GM19193 (cell line): ENCODE data around the gene RYR1.

Source experiments
- POLR2A ChIP-seq: IDR thresholded peaks from 4 replicates; pipeline ENCODE4 v1.6.1; 2011; ENCODE audit not compliant: insufficient read depth, insufficient read length; ENCODE audit errors: extremely low read depth

Gene RYR1

GRCh38 chr19:38441657-38442348 lies 8.3 kb downstream of the RYR1 start:
- TF ChIP-seq POLR2A: no peak

- TF ChIP-seq POLR2A: no peak
Observed at GRCh38 chr19:38442736-38443135, 9.2 kb downstream of the RYR1 start.

GRCh38 chr19:38443458-38443999 lies 10.0 kb downstream of the RYR1 start:
- no peak for TF ChIP-seq POLR2A

- no peak for TF ChIP-seq POLR2A
Observed at GRCh38 chr19:38444026-38444425, 10.5 kb downstream of the RYR1 start.

GRCh38 chr19:38445362-38445761 lies 11.9 kb downstream of the RYR1 start:
- no peak for TF ChIP-seq POLR2A

- TF ChIP-seq POLR2A: no peak
Observed at GRCh38 chr19:38448225-38448624, 14.7 kb downstream of the RYR1 start.

GRCh38 chr19:38449518-38449917 lies 16.0 kb downstream of the RYR1 start:
- TF ChIP-seq POLR2A: no peak

GRCh38 chr19:38451036-38451435 lies 17.5 kb downstream of the RYR1 start:
- TF ChIP-seq POLR2A: no peak

- no peak for TF ChIP-seq POLR2A
Observed at GRCh38 chr19:38451629-38452028, 18.1 kb downstream of the RYR1 start.

GRCh38 chr19:38452430-38453366 lies 19.2 kb downstream of the RYR1 start:
- no peak for TF ChIP-seq POLR2A

GRCh38 chr19:38453596-38453995 lies 20.1 kb downstream of the RYR1 start:
- TF ChIP-seq POLR2A: no peak

GRCh38 chr19:38455031-38455430 lies 21.5 kb downstream of the RYR1 start:
- no peak for TF ChIP-seq POLR2A

GRCh38 chr19:38457202-38457601 lies 23.7 kb downstream of the RYR1 start:
- no peak for TF ChIP-seq POLR2A

GRCh38 chr19:38457690-38458405 lies 24.4 kb downstream of the RYR1 start:
- no peak for TF ChIP-seq POLR2A

- TF ChIP-seq POLR2A: no peak
Observed at GRCh38 chr19:38458991-38459390, 25.5 kb downstream of the RYR1 start.
